ENCODE measurements around the gene CACNA1C.

Gene CACNA1C

DNA sequence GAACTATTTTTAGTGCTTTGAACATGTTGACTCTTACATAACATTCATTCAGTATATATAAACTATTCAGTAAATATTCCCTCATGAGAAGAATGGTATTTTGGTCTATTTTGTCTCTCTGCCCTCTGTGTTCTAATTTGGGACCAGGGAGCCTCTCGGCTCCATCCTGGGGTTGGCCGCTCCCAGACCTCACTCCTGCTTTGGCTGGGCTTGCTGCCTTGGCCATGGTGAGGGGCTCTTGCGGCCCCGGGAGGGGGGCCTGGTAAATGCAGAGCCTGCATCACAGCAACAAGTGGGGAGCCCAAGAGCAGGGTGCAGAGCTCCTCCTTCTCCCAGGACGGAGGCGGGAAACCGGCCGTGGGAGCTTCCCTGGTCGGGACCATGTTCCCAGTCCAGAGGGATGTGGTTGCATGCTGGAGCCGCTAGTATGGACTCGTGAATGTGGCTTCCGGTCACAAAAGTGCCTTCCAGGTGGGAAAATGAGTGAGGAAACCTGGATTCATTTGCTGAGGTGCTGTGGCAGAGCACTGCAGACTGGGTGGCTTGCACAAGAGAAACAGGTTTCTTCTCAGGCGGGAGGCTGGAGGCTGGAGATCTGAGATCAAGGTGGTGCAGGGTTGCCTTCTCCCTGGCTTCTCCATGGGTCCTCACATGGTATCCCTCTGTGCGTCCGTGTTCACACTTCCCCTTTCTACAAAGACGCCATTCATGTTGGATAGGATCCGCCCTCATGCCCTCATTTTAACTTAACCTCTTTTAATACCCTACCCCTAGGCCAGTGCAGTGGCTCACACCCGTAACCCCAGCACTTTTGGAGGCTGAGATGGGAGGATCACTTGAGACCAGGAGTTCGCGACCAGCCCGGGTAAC is 250.2 kb downstream of the CACNA1C start:
- no peak for DNase-seq

DNA sequence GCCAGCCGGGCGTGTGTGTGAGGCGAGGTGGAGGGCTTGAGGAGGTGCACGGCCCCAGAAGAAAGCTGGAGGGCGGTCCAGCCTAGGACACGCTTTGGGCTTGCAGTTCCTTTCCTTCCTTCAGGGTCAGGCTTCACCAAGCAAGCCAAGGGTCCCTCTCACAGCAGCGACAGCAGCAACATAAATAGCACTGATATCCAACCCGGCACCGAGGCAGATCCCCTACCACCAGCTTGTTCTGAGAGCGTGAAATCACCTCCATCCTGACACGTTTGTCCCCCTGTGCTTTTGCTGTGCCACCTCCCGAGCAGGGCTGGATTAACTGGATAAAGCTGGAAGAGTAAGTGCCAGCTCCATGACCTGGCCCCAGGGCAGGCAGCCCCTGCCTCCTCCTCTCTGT is 251.4 kb downstream of the CACNA1C start:
- DNase-seq = no peak

DNA sequence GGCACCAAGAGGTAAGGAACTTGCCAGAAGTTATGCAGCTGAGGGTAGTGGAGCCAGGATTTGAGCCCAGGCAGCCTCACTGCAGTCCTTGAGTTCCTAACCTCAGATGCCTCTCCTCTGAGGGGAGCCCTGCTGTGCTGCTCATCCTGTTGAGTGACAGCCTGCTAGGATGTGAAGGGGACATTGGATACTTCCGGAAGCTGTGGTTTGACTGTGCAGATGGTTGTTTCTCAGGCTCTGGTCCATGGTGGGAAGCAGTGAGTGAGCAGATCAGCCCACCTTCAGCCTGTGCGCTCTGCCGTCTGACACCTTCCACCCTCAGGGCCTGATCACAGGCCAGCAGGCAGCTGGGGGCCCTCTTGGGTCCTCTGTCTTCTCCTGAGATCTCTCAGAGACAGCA is 253.2 kb downstream of the CACNA1C start:
- no peak for DNase-seq

DNA sequence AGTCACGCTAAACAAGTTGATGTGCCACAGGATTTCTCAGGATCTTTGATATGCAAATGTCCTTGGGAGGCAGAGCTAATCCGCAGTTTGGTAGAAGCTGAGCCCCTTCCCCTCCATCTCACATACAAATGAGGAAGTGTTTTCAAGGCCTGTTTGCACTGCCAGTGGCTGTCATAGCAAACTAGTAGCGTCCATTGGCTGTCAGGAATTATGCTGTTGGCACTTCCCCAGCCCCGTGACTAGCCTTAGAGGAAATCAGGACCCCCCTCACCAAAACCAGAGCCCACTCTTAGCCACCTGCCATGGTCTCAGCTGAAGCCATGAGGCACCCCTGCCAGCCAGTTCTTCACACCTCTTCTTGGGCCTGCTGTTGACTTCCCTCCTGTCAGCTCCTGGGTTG is 253.9 kb downstream of the CACNA1C start:
- DNase-seq = no peak

- no peak for DNase-seq
Observed at GRCh38 chr12:2307550-2307949, 254.8 kb downstream of the CACNA1C start.

- no peak for DNase-seq
Observed at GRCh38 chr12:2309647-2310046, 256.9 kb downstream of the CACNA1C start.

GRCh38 chr12:2311020-2311778 is 258.4 kb downstream of the CACNA1C start:
- DNase-seq = no peak

DNA sequence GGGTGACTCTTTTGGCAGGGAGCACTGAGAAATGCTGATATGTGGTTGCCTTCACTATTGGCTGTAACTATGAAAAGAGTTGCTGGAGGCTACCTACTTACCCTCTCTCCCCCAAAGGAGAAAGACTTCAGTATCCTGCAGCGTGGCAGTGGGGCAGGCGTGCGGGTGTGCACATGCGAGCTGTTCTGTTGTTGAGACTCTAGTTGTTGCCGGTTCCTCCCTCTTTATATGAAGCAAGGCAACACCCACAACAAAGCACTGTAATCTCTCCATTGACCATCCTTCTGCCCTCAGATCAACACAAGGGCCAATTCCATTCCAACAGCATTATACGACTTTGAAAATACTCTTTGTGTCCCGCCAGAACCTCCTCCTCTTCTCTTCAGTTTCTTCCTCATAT is 259.4 kb downstream of the CACNA1C start:
- no peak for DNase-seq

- DNase-seq = no peak
Observed at GRCh38 chr12:2312770-2313169, 260.0 kb downstream of the CACNA1C start.

DNA sequence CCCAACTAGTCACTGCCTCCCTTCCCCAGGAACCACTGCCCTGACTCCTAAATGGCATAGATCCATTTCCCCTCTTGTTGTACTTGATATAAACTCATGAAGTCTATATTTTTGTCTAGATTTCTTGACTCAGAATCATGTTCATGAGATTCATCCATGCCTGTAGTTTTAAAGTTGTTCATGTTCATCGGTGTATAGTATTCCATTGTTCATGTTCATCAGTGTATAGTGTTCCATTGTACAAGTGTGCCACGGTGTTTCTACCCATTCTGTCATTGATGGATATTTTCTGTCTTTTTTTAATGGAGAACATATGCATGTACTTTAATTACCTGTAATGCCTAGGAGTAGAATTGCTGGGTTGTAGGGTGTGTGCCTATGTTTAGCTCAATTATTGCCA is 261.7 kb downstream of the CACNA1C start:
- no peak for DNase-seq

DNA sequence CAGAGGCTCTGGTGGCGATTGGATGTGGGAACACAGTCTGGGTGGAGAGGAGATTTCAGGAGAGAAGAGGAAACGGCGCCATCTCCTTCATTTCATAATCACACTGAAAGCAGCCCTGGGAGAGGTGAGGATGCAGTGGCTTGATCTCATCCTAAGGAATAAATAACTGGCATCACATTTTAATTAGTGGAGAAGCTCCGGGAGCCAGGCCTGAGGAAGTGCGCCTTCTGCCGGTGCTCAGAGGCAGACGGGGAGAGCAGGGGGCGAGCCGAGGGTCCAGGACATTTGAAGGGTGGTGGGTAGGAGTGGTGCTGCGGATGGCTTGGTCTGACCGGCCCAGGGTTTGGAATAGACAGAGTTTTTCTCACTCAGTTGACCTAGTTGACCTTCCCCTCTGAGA is 265.0 kb downstream of the CACNA1C start:
- no peak for DNase-seq

DNA sequence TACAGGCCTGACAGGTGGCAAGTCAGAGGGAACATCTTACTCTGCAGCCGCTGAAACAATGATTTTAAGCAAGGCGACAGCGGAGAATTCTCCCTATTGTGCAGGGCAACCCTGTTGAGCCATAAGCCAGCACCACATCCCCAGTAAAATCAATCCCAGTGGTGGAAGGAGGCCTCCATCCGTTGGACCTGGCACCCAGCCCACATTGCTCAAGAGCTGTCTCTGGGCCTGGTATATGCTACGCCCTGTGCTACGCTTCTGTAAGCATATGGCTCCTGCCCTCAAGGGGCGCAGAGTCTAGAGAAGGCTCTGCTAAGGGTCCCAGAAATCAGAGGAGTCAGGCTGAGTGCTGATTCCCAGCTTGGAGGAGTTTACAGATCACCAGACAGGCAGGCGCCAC is 265.5 kb downstream of the CACNA1C start:
- DNase-seq = no peak

- no peak for DNase-seq
Observed at GRCh38 chr12:2319136-2319535, 266.3 kb downstream of the CACNA1C start.

DNA sequence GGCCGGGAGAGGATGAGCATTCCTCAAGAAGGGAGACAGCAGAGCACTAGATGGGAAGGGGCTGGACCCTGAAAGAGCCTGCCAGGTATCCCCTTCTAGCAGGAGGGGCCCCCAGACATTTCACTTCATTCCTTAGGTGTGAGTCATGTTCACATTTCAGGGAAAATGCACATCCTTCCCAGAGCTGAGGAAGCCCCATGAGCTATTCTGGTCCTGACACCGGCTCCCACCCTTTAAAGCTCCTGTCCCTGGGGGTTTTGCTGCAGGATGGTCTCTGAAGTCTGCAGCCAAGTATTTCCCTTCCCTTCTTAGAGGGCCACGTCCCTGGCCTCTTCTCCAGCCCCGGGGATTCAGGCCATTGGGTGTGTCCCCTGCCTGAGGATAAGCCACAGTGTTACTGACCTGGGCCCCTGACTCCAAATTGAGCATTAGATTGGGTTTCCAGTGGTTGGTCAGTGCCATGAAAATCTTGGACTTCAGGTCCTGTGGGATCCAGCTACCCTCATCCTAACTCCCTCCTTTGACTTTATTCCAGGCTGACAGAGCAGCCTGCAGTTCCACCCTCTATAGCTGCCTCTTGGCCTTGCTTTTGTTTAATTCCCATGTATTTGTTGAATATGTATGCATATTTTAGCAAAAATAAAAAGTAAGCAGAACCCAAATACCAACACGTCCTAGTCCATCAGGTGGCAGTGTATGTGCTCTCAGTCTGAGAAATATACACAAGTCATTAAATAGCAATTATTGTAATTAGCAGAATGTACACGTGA is 267.1 kb downstream of the CACNA1C start:
- DNase-seq = no peak

DNA sequence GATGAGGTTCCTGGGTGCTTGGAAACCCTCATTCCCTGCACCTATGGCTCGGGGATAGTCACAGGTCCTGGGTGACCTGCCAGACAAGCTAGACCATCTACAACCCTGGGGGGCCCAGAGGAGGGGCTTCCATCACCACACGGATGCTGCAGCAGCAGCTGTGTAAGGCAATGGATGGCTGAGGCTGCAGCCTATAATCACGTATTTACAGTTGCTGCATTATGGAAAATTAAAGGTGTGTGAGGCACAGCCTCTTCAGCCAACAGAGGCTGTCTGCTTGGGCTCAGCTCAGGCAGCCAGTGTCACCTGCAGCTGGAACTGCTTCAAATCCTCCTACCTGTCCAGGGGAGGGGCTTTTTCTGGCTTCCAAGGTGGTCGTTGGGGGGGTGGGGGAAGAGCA is 268.1 kb downstream of the CACNA1C start:
- DNase-seq = peak; percentile 70

GRCh38 chr12:2322554-2323120 is 269.9 kb downstream of the CACNA1C start:
- peak; percentile 16 for DNase-seq

- no peak for DNase-seq
Observed at GRCh38 chr12:2323532-2324255, 270.9 kb downstream of the CACNA1C start.

DNA sequence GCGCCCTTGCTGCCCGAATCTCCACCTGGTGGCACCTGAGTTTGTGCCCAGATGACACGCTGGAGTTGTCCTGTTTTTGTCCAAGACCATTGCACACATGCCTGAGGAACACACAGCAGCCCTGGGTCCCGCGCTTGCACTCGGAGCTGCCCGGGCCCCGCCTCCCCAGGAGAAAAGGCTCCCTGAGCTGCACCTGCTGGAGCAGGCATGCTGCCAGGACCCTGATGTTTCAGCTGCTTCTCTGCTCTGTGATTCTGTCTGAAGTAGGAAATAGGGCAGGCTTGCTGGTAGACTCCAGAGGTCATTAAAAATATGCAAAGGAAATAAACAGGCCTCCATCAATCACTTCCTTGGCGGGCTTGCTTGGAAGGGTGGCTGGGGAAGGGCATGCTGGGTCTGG is 271.6 kb downstream of the CACNA1C start:
- peak; percentile 90 for DNase-seq

DNA sequence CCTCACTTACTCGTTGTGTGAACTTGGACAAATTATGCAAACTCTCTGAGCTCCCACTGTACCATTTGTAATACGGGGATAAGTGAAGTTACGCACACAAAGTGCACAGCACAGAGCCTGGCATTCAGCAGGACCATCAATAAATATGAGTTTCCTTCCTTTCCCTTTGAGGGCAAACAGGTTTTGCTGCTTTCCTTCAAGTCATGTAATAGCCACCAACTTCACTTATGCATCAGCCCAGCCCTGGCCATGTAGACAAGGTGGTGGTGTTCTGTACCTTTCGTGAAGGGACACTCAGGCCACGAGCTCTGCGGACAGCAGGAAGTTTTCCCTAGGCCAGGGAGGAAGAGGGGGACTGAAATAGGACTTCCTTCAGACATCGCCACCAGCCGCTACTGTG is 272.7 kb downstream of the CACNA1C start:
- no peak for DNase-seq

DNA sequence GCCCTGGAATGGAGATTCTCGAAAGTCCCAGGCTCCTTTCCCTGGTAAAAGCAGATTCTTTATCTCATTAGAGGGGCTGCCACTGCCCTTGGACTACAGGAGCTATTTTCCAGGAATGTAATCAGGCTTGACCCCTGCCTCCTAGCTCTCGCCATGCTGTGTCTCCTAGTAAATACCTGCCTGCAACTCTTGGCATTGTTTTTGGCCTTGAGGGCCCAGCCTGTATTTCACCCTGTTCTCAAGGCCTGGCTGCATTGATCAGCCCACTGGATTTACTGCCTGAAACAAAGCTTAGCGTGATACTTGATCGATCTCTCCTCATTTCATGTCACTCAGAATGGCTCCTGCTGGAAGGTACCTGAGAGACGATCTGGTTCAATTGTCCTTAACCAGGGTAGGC is 273.7 kb downstream of the CACNA1C start:
- DNase-seq = no peak

DNA sequence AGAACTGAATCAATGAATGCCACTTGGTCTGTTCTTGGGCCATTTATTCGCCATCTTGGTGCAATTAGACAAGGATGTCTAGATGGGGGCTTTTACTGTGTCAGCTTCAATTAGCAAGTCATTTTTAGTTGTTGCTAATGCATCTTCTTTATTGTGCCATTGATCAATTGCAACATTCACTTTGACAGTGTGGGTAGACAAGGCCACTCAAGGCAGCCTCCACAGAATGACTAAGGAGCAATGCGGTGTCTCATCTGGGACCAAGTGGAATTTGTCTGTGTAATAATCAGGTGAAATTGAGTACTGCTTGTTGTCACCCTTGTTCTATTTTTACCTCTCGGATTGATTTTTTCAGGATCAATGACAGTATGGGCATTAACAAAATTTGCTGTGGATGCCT is 275.9 kb downstream of the CACNA1C start:
- no peak for DNase-seq

DNA sequence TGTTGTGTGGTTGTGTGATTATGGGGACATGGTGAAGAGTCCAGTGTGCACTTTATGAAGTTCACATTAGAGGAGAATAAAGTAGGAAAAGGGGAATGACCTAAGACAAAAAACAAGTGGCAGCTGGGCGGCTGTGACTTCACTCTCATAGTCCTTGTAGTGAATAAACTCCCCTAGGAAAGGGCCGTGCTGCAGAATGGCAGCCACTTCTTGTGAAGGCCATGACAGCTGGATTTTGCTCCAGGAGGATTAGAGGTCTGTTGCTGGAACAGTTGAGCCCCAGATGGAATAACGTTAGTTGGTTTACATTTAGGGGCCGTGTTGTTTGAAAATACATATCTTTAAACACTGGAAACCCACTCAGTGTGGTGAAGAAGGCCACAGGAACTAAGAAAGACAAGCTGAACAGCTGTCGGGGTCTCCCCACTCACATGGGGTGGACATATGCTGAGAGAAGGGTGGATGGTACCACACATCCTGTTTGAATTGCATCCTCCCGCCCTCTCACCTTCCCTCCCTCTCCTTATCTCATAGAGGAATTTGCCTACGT is 276.9 kb downstream of the CACNA1C start:
- no peak for DNase-seq
